H9 (cell line): ENCODE measurements around the gene PCCA. TPM values are rescaled to one million over a fixed set of nuclear protein-coding genes. Genes with fewer than 3 reads are reported as not detected.

ENCODE experiments used
- DNase-seq: peaks from one replicate; pipeline ENCODE4 v3.0.0-alpha.2; 2017
- H2AFZ ChIP-seq: one replicate; pipeline ENCODE4 v1.6.1; 2013; ENCODE audit warnings: mild to moderate bottlenecking, low read length, control low read depth, moderate library complexity
- H2AK5ac ChIP-seq: 2 replicates; pipeline ENCODE4 v1.6.1; 2013; ENCODE audit warnings: low read length, control low read depth, mixed read lengths; ENCODE audit not compliant: insufficient read length
- H2BK120ac ChIP-seq: one replicate; pipeline ENCODE4 v1.6.1; 2013; ENCODE audit warnings: low read depth, mild to moderate bottlenecking, low read length, control low read depth, inconsistent platforms; ENCODE audit not compliant: poor library complexity, severe bottlenecking
- H2BK12ac ChIP-seq: 2 replicates; pipeline ENCODE4 v1.6.1; 2013; ENCODE audit warnings: low read length, control low read depth, mixed read lengths, low read depth; ENCODE audit not compliant: insufficient read length
- H2BK15ac ChIP-seq: 2 replicates; pipeline ENCODE4 v1.6.1; 2013; ENCODE audit warnings: low read depth, low read length, control low read depth
- H2BK20ac ChIP-seq: one replicate; pipeline ENCODE4 v1.6.1; 2013; ENCODE audit warnings: low read depth, mild to moderate bottlenecking, low read length, control low read depth, inconsistent platforms; ENCODE audit not compliant: poor library complexity, severe bottlenecking
- H2BK5ac ChIP-seq: 2 replicates; pipeline ENCODE4 v1.6.1; 2013; ENCODE audit warnings: low read length, control low read depth, mixed read lengths; ENCODE audit not compliant: insufficient read length
- H3K14ac ChIP-seq: 2 replicates; pipeline ENCODE4 v1.6.1; 2013; ENCODE audit warnings: low read length, control low read depth; ENCODE audit not compliant: insufficient read depth
- H3K18ac ChIP-seq: 2 replicates; pipeline ENCODE4 v1.6.1; 2013; ENCODE audit warnings: low read depth, mild to moderate bottlenecking, mixed read lengths, low read length, control low read depth; ENCODE audit not compliant: insufficient read length
- H3K23ac ChIP-seq: 2 replicates; pipeline ENCODE4 v1.6.1; 2013; ENCODE audit warnings: low read length, control low read depth, mixed read lengths, low read depth; ENCODE audit not compliant: insufficient read length
- H3K23me2 ChIP-seq: 2 replicates; pipeline ENCODE4 v1.6.1; 2013; ENCODE audit warnings: low read depth, mild to moderate bottlenecking, mixed read lengths, low read length, control low read depth; ENCODE audit not compliant: insufficient read length, poor library complexity, severe bottlenecking
- H3K27ac ChIP-seq: 2 replicates; pipeline ENCODE4 v1.5.1; 2013; ENCODE audit warnings: low read length, control low read depth, mixed read lengths, low read depth; ENCODE audit not compliant: insufficient read length
- H3K27me3 ChIP-seq: 2 replicates; pipeline ENCODE4 v1.6.1; 2013; ENCODE audit warnings: low read length, control low read depth, inconsistent platforms; ENCODE audit not compliant: insufficient read depth
- H3K4ac ChIP-seq: 2 replicates; pipeline ENCODE4 v1.6.1; 2013; ENCODE audit warnings: low read depth, mild to moderate bottlenecking, control low read depth, inconsistent platforms, low read length, moderate library complexity
- H3K4me1 ChIP-seq: 2 replicates; pipeline ENCODE4 v1.6.1; 2013; ENCODE audit warnings: low read length, control low read depth, inconsistent platforms; ENCODE audit not compliant: insufficient read depth
- H3K4me2 ChIP-seq: 2 replicates; pipeline ENCODE4 v1.6.1; 2013; ENCODE audit warnings: low read length, control low read depth, mixed read lengths; ENCODE audit not compliant: insufficient read length, insufficient read depth
- H3K56ac ChIP-seq: 2 replicates; pipeline ENCODE4 v1.6.1; 2013; ENCODE audit warnings: low read depth, mild to moderate bottlenecking, mixed read lengths, low read length, control low read depth; ENCODE audit not compliant: insufficient read length
- H3K79me1 ChIP-seq: 2 replicates; pipeline ENCODE4 v1.6.1; 2013; ENCODE audit warnings: low read depth, mild to moderate bottlenecking, moderate library complexity, low read length, control low read depth, inconsistent platforms; ENCODE audit not compliant: insufficient read depth, poor library complexity, severe bottlenecking
- H3K79me2 ChIP-seq: 2 replicates; pipeline ENCODE4 v1.6.1; 2013; ENCODE audit warnings: low read length, control low read depth, inconsistent platforms; ENCODE audit not compliant: insufficient read depth
- H3K9ac ChIP-seq: 2 replicates; pipeline ENCODE4 v1.6.1; 2013; ENCODE audit warnings: low read length, control low read depth, mixed read lengths; ENCODE audit not compliant: insufficient read length; ENCODE audit errors: extremely low read depth
- H3K9me3 ChIP-seq: one replicate; pipeline ENCODE4 v1.6.1; 2013; ENCODE audit warnings: low read depth, low read length, inconsistent platforms; ENCODE audit not compliant: control insufficient read depth
- H3T11ph ChIP-seq: one replicate; pipeline ENCODE4 v1.6.1; 2013; ENCODE audit warnings: mild to moderate bottlenecking, low read length, control low read depth, inconsistent platforms
- H4K20me1 ChIP-seq: one replicate; pipeline ENCODE4 v1.6.1; 2013; ENCODE audit not compliant: control insufficient read depth, insufficient read length, insufficient read depth
- H4K5ac ChIP-seq: 2 replicates; pipeline ENCODE4 v1.6.1; 2013; ENCODE audit warnings: low read depth, mild to moderate bottlenecking, mixed read lengths, low read length, control low read depth; ENCODE audit not compliant: insufficient read length
- H4K8ac ChIP-seq: replicated peaks from 2 replicates; pipeline ENCODE4 v1.6.1; 2013; ENCODE audit warnings: low read length, control low read depth, mixed read lengths, low read depth; ENCODE audit not compliant: insufficient read length
- H4K91ac ChIP-seq: 2 replicates; pipeline ENCODE4 v1.6.1; 2013; ENCODE audit warnings: low read depth, mild to moderate bottlenecking, moderate library complexity, mixed read lengths, low read length, control low read depth; ENCODE audit not compliant: insufficient read length
- H3K27ac Mint-ChIP-seq, 3 experiments: 2 replicates in 2 of 3; 3 replicates in 1 of 3; pipeline ENCODE4 v1.8.0; 2020 to 2021; ENCODE audit warnings: mixed read lengths in 3 of 3, mild to moderate bottlenecking in 1 of 3, moderate library complexity in 1 of 3
- H3K27me3 Mint-ChIP-seq: 2 replicates; pipeline ENCODE4 v1.8.0; 2021; ENCODE audit warnings: low read depth, mild to moderate bottlenecking, moderate library complexity, mixed read lengths
- H3K36me3 Mint-ChIP-seq, 3 experiments: 2 replicates in 2 of 3; 3 replicates in 1 of 3; pipeline ENCODE4 v1.8.0; 2020 to 2021; ENCODE audit warnings: low read depth in 3 of 3, mixed read lengths in 3 of 3; ENCODE audit not compliant: insufficient read depth in 1 of 3
- H3K4me1 Mint-ChIP-seq, 2 experiments: 2 replicates each; pipeline ENCODE4 v1.8.0; 2020; ENCODE audit warnings: mixed read lengths in 2 of 2
- H3K4me3 Mint-ChIP-seq, 2 experiments: 2 replicates in 1 of 2; 3 replicates in 1 of 2; pipeline ENCODE4 v1.8.0; 2020 to 2021; ENCODE audit warnings: mild to moderate bottlenecking in 2 of 2, mixed read lengths in 2 of 2, moderate library complexity in 1 of 2
- H3K9me3 Mint-ChIP-seq, 2 experiments: 2 replicates in 1 of 2; 3 replicates in 1 of 2; pipeline ENCODE4 v1.8.0; 2020; ENCODE audit warnings: mild to moderate bottlenecking in 2 of 2, mixed read lengths in 2 of 2, moderate library complexity in 1 of 2
- CTCF ChIP-seq: fragments of 200-600 bp; sonication (generic); conservative IDR thresholded peaks from 3 replicates; pipeline ENCODE4 v1.8.0; 2021; ENCODE audit warnings: antibody characterized with exemption, mild to moderate bottlenecking
- WGBS: extraction: QIAGEN DNeasy Blood & Tissue Kit; methylation state at CpG from one replicate; pipeline ENCODE4 v1.1.7; 2013; ENCODE audit warnings: missing lambda C conversion rate, low lambda C conversion rate, mixed read lengths; ENCODE audit not compliant: insufficient read length; ENCODE audit errors: extremely low coverage; 5-methylcytosine and 5-hydroxymethylcytosine counted together
- total RNA-seq: library from RNA; stranded (reverse); gene quantifications from 2 replicates; pipeline ENCODE4 v1.2.1, GENCODE V29; 2021

PCCA gene
- total RNA-seq, 1 experiment from 2014 or later, result 56.5 TPM

GRCh38 chr13:100399455-100399854 is 310.6 kb downstream of the PCCA start:
- H3K4me1 Mint-ChIP-seq, result peaks cover 20 to 23% of the 10 kb centered on the region in 2 experiments
- no peak overlapping the region for H3K27ac ChIP-seq
- H4K8ac ChIP-seq, result no peak overlapping the region
- WGBS, result no CpG with 5 or more reads among the region's 1 CpG
- no peak overlapping the region for H2BK120ac ChIP-seq
- DNase-seq, result no peak
- H3T11ph ChIP-seq, result no peak overlapping the region
- no peaks in the 10 kb centered on the region for H3K79me2 ChIP-seq
- no peak overlapping the region for H4K91ac ChIP-seq
- H3K4ac ChIP-seq, result no peak overlapping the region
- no peaks in the 10 kb centered on the region for H3K27me3 Mint-ChIP-seq
- H3K4me1 ChIP-seq, result no peaks in the 10 kb centered on the region; the same call in 1 of the 2 replicates
- no peak overlapping the region for H3K4me3 Mint-ChIP-seq
- no peaks in the 10 kb centered on the region for H3K79me1 ChIP-seq
- peaks cover 24 to 33% (median 32%) of the 10 kb centered on the region in 3 experiments for H3K36me3 Mint-ChIP-seq
- H3K4me2 ChIP-seq, result no peak overlapping the region
- no peak overlapping the region for H2AFZ ChIP-seq
- no peak overlapping the region for H2BK15ac ChIP-seq
- H3K27ac Mint-ChIP-seq, result no peak overlapping the region
- no peak overlapping the region for H2BK20ac ChIP-seq
- H3K23me2 ChIP-seq, result no peaks in the 10 kb centered on the region
- no peak overlapping the region for H3K9ac ChIP-seq
- H2BK5ac ChIP-seq, result no peak overlapping the region
- no peaks in the 10 kb centered on the region for H3K27me3 ChIP-seq
- peaks cover 7 to 15% of the 10 kb centered on the region in 2 experiments; a peak in 3 of 5 replicates for H3K9me3 Mint-ChIP-seq
- TF ChIP-seq CTCF, result no peak
- no peak overlapping the region for H4K5ac ChIP-seq
- H3K56ac ChIP-seq, result no peak overlapping the region
- no peak overlapping the region for H3K14ac ChIP-seq
- no peak overlapping the region for H2BK12ac ChIP-seq
- H2AK5ac ChIP-seq, result no peak overlapping the region
- no peaks in the 10 kb centered on the region for H3K9me3 ChIP-seq
- no peak overlapping the region for H3K23ac ChIP-seq
- H4K20me1 ChIP-seq, result no peaks in the 10 kb centered on the region
- no peak overlapping the region for H3K18ac ChIP-seq
